ENCODE measurements around the gene TMEM108. TPM values are rescaled to one million over a fixed set of nuclear protein-coding genes. Genes with fewer than 3 reads are reported as not detected.

TMEM108 gene
- polyA plus RNA-seq, 1 donor (not counting 4 experiments of a cell fraction or from before 2014, with no cell fraction given), result not detected

GRCh38 chr3:133259767-133260166 lies 221.6 kb downstream of the TMEM108 start:
- dilution Hi-C loops (cut with MboI; ENCODE audit: extremely low pct_ligation_motif_present, low sequenced_read_pairs), result no loop called here
- FAIRE-seq, result peak; percentile 69

GRCh38 chr3:133262333-133262732 lies 224.1 kb downstream of the TMEM108 start:
- no peak overlapping the region for H3K27ac ChIP-seq (ENCODE audit: control insufficient read depth, insufficient read depth, low read length)
- no peak overlapping the region for H3K9ac ChIP-seq (ENCODE audit: control insufficient read depth, extremely low read depth, insufficient read depth, low read length)
- H3K9me1 ChIP-seq (ENCODE audit: control insufficient read depth, extremely low read depth, insufficient read depth, low read length), result no peaks in the 10 kb centered on the region
- no peak for DNase-seq (ENCODE audit: low read depth, low spot score)
- no peaks in the 10 kb centered on the region for H3K36me3 ChIP-seq (ENCODE audit: control insufficient read depth in 2 of 2, extremely low read depth in 1 of 2, insufficient read depth in 2 of 2, low read length in 2 of 2)
- H3K9me3 ChIP-seq (ENCODE audit: control insufficient read depth, low read depth, low read length), result no peaks in the 10 kb centered on the region
- H2AFZ ChIP-seq (ENCODE audit: control insufficient read depth, low read length), result no peak overlapping the region
- no peak for FAIRE-seq
- dilution Hi-C loops (cut with MboI; ENCODE audit: extremely low pct_ligation_motif_present, low sequenced_read_pairs), result no loop called here
- H4K20me1 ChIP-seq (ENCODE audit: control insufficient read depth, extremely low read depth, insufficient read depth, low read length), result no peaks in the 10 kb centered on the region
- no peaks in the 10 kb centered on the region for H3K79me2 ChIP-seq (ENCODE audit: control insufficient read depth, insufficient read depth, low read length)
- H3K4me1 ChIP-seq (ENCODE audit: control insufficient read depth, extremely low read depth, insufficient read depth, low read length), result peaks cover 23% of the 10 kb centered on the region
- no peak overlapping the region for H3K4me2 ChIP-seq (ENCODE audit: control insufficient read depth, extremely low read depth, insufficient read depth, low read depth, low read length)
- TF ChIP-seq EZH2 (IDR thresholded peaks at IDR 0.05; ENCODE audit: low read length) (no peak), CTCF (optimal IDR thresholded peaks at IDR 0.05 in 1 of 3, IDR thresholded peaks at IDR 0.05 in 1 of 3, conservative IDR thresholded peaks at IDR 0.05 in 1 of 3; ENCODE audit: extremely low read depth in 1 of 3, insufficient read depth in 2 of 3, low read length in 3 of 3) (no peak)
- H3K27me3 ChIP-seq (ENCODE audit: control insufficient read depth, extremely low read depth, insufficient read depth, low read length), result no peaks in the 10 kb centered on the region
- no peak overlapping the region for H3K4me3 ChIP-seq (ENCODE audit: control insufficient read depth in 2 of 3, extremely low read depth in 1 of 3, insufficient read depth in 2 of 3, low read depth in 1 of 3, low read length in 3 of 3)

More at GRCh38 chr3:133259767-133260166, 221.6 kb downstream of the TMEM108 start:
- no peaks in the 10 kb centered on the region for H4K20me1 ChIP-seq (ENCODE audit: control insufficient read depth, extremely low read depth, insufficient read depth, low read length)
- H3K9ac ChIP-seq (ENCODE audit: control insufficient read depth, extremely low read depth, insufficient read depth, low read length), result no peak overlapping the region
- no peaks in the 10 kb centered on the region for H3K27me3 ChIP-seq (ENCODE audit: control insufficient read depth, extremely low read depth, insufficient read depth, low read length)
- H3K4me3 ChIP-seq (ENCODE audit: control insufficient read depth in 2 of 3, extremely low read depth in 1 of 3, insufficient read depth in 2 of 3, low read depth in 1 of 3, low read length in 3 of 3), result no peak overlapping the region
- no peak for TF ChIP-seq CTCF (optimal IDR thresholded peaks at IDR 0.05 in 1 of 3, IDR thresholded peaks at IDR 0.05 in 1 of 3, conservative IDR thresholded peaks at IDR 0.05 in 1 of 3; ENCODE audit: extremely low read depth in 1 of 3, insufficient read depth in 2 of 3, low read length in 3 of 3)
- H3K36me3 ChIP-seq (ENCODE audit: control insufficient read depth in 2 of 2, extremely low read depth in 1 of 2, insufficient read depth in 2 of 2, low read length in 2 of 2), result no peaks in the 10 kb centered on the region
- no peak for DNase-seq (ENCODE audit: low read depth, low spot score)
- no peaks in the 10 kb centered on the region for H3K79me2 ChIP-seq (ENCODE audit: control insufficient read depth, insufficient read depth, low read length)
- H3K4me1 ChIP-seq (ENCODE audit: control insufficient read depth, extremely low read depth, insufficient read depth, low read length), result peaks cover 30% of the 10 kb centered on the region
- no peak overlapping the region for H3K27ac ChIP-seq (ENCODE audit: control insufficient read depth, insufficient read depth, low read length)
- no peaks in the 10 kb centered on the region for H3K9me1 ChIP-seq (ENCODE audit: control insufficient read depth, extremely low read depth, insufficient read depth, low read length)
- H3K9me3 ChIP-seq (ENCODE audit: control insufficient read depth, low read depth, low read length), result no peaks in the 10 kb centered on the region
- no peak overlapping the region for H3K4me2 ChIP-seq (ENCODE audit: control insufficient read depth, extremely low read depth, insufficient read depth, low read depth, low read length)
- H2AFZ ChIP-seq (ENCODE audit: control insufficient read depth, low read length), result no peak overlapping the region

Data from keratinocyte (primary cell).